Panc1 (cell line): ENCODE measurements around the gene FSTL5. TPM values are rescaled to one million over a fixed set of nuclear protein-coding genes. Genes with fewer than 3 reads are reported as not detected.

Experiments used
- ATAC-seq: fragments of 200-7000 bp; cut with Tn5 transposase; 2 replicates; pipeline ENCODE4 v1.9.1; 2020; ENCODE audit warnings: mild to moderate bottlenecking, moderate library complexity
- BruUV-seq: library from RNA; stranded (reverse); fragments of 400-500 nt; replicated peaks from 2 replicates; lab custom pipeline; 2021; lab: Mats Ljungman, UMichigan
- CTCF ChIA-PET: fragments of 300-600 bp; sonication (Branson Sonifier 250); formaldehyde crosslinking; loops from one replicate; lab custom pipeline; 2022; ENCODE audit warnings: antibody characterized with exemption; lab: Charles Lee
- POLR2A ChIA-PET: fragments of 300-600 bp; sonication (Branson Sonifier 250); formaldehyde crosslinking; loops from one replicate; lab custom pipeline; 2022; ENCODE audit warnings: antibody characterized with exemption; lab: Charles Lee
- DNase-seq: peaks from one replicate; pipeline ENCODE4 v3.0.0-alpha.2; 2010; ENCODE audit warnings: low read depth, low spot score
- H3K27ac ChIP-seq: 2 replicates; pipeline ENCODE4 v1.5.1; 2011; ENCODE audit warnings: mild to moderate bottlenecking, low read length, inconsistent platforms
- H3K27me3 ChIP-seq: fragments of 200-500 bp; sonication (Bioruptor generic); 2 replicates; pipeline ENCODE4 v1.6.0; 2014; ENCODE audit warnings: low read length, inconsistent platforms; ENCODE audit not compliant: control insufficient read depth, insufficient read depth
- H3K36me3 ChIP-seq: fragments of 200-500 bp; sonication (Bioruptor generic); 2 replicates; pipeline ENCODE4 v1.5.1; 2014; ENCODE audit warnings: inconsistent platforms, mild to moderate bottlenecking, low read length, moderate library complexity; ENCODE audit not compliant: control insufficient read depth, insufficient read depth
- H3K4me1 ChIP-seq: 2 replicates; pipeline ENCODE4 v1.5.1; 2011; ENCODE audit warnings: inconsistent platforms, mild to moderate bottlenecking, low read length, moderate library complexity; ENCODE audit not compliant: control insufficient read depth, insufficient read depth
- H3K4me3 ChIP-seq, 2 experiments: 2 replicates each; pipeline ENCODE4 v1.5.1; 2011 to 2012; ENCODE audit warnings: low read depth in 2 of 2, low read length in 2 of 2, mild to moderate bottlenecking in 2 of 2, inconsistent platforms in 1 of 2, moderate library complexity in 1 of 2
- H3K9me3 ChIP-seq: fragments of 200-500 bp; sonication (Bioruptor generic); 2 replicates; pipeline ENCODE4 v1.5.1; 2014; ENCODE audit warnings: low read depth, mild to moderate bottlenecking, inconsistent platforms, low read length, moderate library complexity; ENCODE audit not compliant: control insufficient read depth, insufficient read depth
- CTCF ChIP-seq: fragments of 450-650 bp; IDR thresholded peaks from 2 replicates; pipeline ENCODE4 v1.5.1; 2017; ENCODE audit warnings: mild to moderate bottlenecking
- POLR2AphosphoS5 ChIP-seq: IDR thresholded peaks from 2 replicates; pipeline ENCODE4 v1.6.1; 2012; ENCODE audit warnings: mild to moderate bottlenecking, low read depth, low read length, moderate library complexity
- REST ChIP-seq, 2 experiments: IDR thresholded peaks; 2 replicates each; pipeline ENCODE4 v1.6.1; 2011 to 2012; ENCODE audit warnings: low read depth in 2 of 2, control low read depth in 1 of 2, low read length in 1 of 2, mild to moderate bottlenecking in 1 of 2, moderate library complexity in 1 of 2; ENCODE audit not compliant: insufficient read depth in 1 of 2
- SIN3A ChIP-seq: IDR thresholded peaks from 2 replicates; pipeline ENCODE4 v1.6.1; 2012; ENCODE audit warnings: low read depth, mild to moderate bottlenecking, low read length, moderate library complexity, borderline replicate concordance; ENCODE audit not compliant: insufficient read depth
- TCF7L2 ChIP-seq: IDR thresholded peaks from 2 replicates; pipeline ENCODE4 v1.6.1; 2011; ENCODE audit warnings: mild to moderate bottlenecking, low read depth, low read length, inconsistent platforms
- in situ Hi-C: cut with HindIII; loops from 2 replicates; pipeline ENCODE4 v1.10.0; 2016; ENCODE audit warnings: low sequenced_read_pairs, low pct_unique_long_range_greater_than_20kb
- intact Hi-C: fragments of 100-400 bp; cut with micrococcal nuclease; formaldehyde crosslinking; loops from one replicate; pipeline ENCODE4 v1.10.0; 2022; ENCODE audit not compliant: unreplicated experiment
- total RNA-seq: library from RNA; stranded (reverse); gene quantifications from one replicate; pipeline ENCODE4 v1.2.1, GENCODE V29; 2021; ENCODE audit not compliant: unreplicated experiment

The FSTL5 gene
- total RNA-seq, 1 experiment from 2014 or later: 0.67 TPM

- Histone ChIP-seq H3K9me3 (no peaks in the 10 kb centered on the region), H3K36me3 (no peaks in the 10 kb centered on the region), H3K4me3 (no peak overlapping the region), H3K27ac (no peak overlapping the region), H3K4me1 (no peaks in the 10 kb centered on the region), H3K27me3 (no peaks in the 10 kb centered on the region)
- TF ChIP-seq POLR2AphosphoS5: no peak
- TF ChIP-seq CTCF: no peak
- DNase-seq (no peak), ATAC-seq (no peak)
- ChIA-PET CTCF (no interaction called here), POLR2A (no interaction called here)
- BruUV-seq: no TSS peak
- intact Hi-C loops: loop anchor here (1.0 kb wide), 1 partner anchor 16 kb away; no protein-coding TSS in a partner anchor
- in situ Hi-C loops: no loop called here
These were observed 586.1 kb downstream of the FSTL5 start for GRCh38 chr4:161577579-161578301.

GRCh38 chr4:161573836-161574235, 590.0 kb downstream of the FSTL5 start:
- BruUV-seq: no TSS peak
- H3K9me3 ChIP-seq: no peaks in the 10 kb centered on the region
- H3K4me1 ChIP-seq: no peaks in the 10 kb centered on the region
- H3K27ac ChIP-seq: no peak overlapping the region
- ATAC-seq (no peak), DNase-seq (no peak)
- no peaks in the 10 kb centered on the region for H3K36me3 ChIP-seq
- in situ Hi-C loops: no loop called here
- intact Hi-C loops: no loop called here
- ChIA-PET POLR2A (no interaction called here), CTCF (no interaction called here)
- TF ChIP-seq TCF7L2 (no peak), REST (IDR thresholded peaks at IDR 0.05; ENCODE audit: insufficient read depth in 1 of 2, low read depth in 2 of 2, low read length in 1 of 2) (no peak), SIN3A (no peak), POLR2AphosphoS5 (no peak), CTCF (no peak)
- H3K4me3 ChIP-seq: no peak overlapping the region
- no peaks in the 10 kb centered on the region for H3K27me3 ChIP-seq
